CMK (cell line): ENCODE results near the gene CDK6.

ENCODE experiments used
- DNase-seq: peaks from one replicate; pipeline ENCODE4 v3.0.0-alpha.2; 2010; ENCODE audit warnings: low read depth

The CDK6 gene

GRCh38 chr7:92680442-92680841, 155.9 kb downstream of the CDK6 start:
- no peak for DNase-seq

DNA sequence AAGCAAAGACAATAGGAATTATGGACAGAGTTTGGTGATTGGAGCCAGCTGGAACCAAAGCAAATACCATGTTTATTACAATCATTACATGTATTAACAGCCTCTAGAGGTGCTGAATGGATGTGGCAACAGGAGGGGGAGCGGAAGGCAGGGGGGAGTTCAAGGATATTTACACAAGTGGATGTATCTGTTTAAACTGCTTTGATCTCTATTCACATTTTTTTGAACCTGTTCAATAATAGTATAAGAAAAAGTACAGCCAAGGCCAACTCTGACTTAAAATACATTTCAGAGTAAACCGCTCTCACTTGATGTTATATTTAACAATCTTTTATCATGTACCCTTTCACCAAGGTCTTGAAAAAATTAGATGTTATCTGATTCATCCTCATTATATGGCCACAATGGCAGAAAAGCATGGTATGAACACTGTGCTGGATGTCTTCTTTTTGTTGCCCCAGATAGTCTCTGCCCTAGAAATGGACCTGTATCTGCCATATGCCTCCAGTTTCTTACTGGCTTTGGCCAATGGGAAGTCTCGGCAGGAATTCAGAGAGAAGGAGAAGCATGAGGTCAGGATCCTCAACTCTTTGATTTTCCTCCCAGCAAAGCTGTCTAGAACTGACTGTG, 158.0 kb downstream of the CDK6 start:
- DNase-seq = no peak

- DNase-seq = no peak
Observed at GRCh38 chr7:92674379-92674778, 162.0 kb downstream of the CDK6 start.

GRCh38 chr7:92671505-92672169, 164.7 kb downstream of the CDK6 start:
- DNase-seq = no peak

- DNase-seq = no peak
Observed at GRCh38 chr7:92670204-92670851, 166.0 kb downstream of the CDK6 start.

GRCh38 chr7:92669616-92670165, 166.7 kb downstream of the CDK6 start:
- DNase-seq = no peak

GRCh38 chr7:92668564-92668963, 167.8 kb downstream of the CDK6 start:
- no peak for DNase-seq

DNA sequence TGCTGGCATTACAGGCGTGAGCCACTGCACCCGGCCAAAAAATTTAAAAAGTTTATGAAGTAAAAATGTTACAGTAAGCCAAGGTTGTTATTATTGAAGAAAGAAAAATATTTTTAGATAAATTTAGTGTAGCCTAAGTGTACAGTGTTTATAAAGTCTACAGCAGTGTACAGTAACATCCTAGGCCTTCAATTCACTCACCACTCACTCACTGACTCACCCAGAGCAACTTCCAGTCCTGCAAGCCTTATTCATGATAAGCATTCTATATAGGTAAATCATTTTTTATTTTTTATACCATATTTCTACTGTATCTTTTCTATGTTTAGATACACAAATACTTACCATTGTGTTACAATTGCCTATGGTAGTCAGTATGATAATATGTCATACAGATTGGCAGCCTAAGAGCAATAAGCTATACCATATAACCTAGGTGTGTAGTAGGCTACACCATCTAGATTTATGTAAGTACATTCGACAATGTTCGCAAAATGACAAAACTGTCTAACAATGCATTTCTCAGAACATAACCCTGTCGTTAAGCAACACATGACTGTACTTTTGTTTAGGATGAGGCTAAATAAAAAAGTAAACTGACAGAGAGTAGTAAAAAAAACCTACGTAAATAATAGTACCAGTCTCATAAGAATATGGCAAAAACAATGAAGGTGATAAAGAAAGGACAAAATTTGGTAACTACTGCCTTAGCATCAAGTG, 168.4 kb downstream of the CDK6 start:
- no peak for DNase-seq

- DNase-seq = no peak
Observed at GRCh38 chr7:92665926-92666325, 170.4 kb downstream of the CDK6 start.

GRCh38 chr7:92661651-92662050, 174.7 kb downstream of the CDK6 start:
- DNase-seq = no peak

GRCh38 chr7:92658671-92659070, 177.7 kb downstream of the CDK6 start:
- no peak for DNase-seq

DNA sequence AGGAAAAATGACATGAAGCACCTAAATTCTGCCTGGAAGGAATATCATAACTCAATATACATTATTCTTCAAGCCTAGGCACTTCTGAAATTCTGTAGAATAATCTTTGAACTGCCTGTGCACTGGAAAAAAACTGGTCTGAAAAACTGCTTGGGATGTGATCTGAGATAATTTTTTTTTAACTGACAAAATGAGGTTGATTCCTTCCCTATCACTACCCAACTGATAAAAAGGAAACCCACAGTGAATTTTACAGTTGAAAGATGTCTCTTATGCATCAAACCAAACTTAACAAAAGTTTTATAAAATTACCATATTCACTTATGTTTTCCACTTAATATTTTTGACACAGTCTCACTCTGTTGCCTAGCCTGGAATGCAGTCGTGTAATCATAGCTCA, 179.0 kb downstream of the CDK6 start:
- no peak for DNase-seq

GRCh38 chr7:92656121-92656520, 180.3 kb downstream of the CDK6 start:
- no peak for DNase-seq

- no peak for DNase-seq
Observed at GRCh38 chr7:92655346-92655884, 181.0 kb downstream of the CDK6 start.

- DNase-seq = no peak
Observed at GRCh38 chr7:92653136-92653535, 183.2 kb downstream of the CDK6 start.

DNA sequence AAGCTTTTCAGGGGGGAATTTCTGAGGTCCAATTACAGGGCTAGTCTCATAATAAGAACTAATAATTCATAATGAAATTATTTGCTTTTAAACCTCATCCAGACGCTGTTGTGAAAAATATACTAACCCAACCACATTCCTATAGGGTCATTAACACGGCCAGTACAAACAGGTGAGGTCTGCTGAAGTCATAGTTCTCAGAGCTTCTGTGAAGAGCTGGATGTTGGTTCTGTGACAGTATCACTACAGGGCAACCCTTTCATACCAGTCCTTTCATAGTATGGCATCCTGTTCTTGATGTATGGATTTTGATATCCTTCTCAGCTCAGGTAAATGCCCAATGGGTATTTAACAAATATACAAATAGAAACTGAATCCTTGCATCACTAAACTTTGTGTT, 183.8 kb downstream of the CDK6 start:
- DNase-seq = no peak

GRCh38 chr7:92650391-92650790, 186.0 kb downstream of the CDK6 start:
- no peak for DNase-seq

DNA sequence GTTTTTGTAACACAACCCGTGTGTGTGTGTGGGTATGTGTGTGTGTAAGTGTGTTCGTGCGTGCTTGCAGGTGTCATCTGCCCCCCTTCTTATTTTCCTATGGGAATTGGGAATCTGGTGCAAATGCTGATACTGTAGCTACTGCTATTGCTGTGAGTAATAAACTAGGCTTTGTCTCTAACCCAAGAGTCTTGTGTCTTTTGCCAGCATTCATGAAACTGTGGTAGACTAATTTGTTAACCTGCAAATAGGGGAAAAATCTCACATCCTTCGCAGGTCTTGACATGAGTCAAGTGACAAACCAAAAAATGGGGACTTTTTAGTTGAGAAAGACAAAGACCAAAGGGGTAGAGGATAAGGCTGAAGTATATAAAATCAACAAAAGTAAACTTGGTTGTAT, 188.3 kb downstream of the CDK6 start:
- no peak for DNase-seq

DNA sequence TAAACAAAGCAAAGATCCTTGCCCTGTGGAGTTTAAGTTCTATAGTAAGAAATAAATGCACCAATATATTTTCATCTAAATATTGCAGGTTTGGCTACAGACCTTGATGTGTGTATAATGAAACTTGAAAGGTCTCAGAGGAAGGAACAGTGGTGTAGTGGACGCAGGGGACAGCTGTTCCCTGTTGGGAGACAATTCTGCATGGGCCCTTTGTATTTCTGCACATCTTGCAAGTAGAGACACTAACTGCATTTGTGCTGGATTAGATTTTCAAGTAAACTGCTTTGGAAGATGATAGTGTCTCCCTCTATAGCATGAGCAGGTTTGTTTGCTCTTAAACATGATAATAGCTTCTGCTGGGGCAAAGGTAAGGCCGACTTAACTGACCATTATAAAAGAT, 188.7 kb downstream of the CDK6 start:
- no peak for DNase-seq

DNA sequence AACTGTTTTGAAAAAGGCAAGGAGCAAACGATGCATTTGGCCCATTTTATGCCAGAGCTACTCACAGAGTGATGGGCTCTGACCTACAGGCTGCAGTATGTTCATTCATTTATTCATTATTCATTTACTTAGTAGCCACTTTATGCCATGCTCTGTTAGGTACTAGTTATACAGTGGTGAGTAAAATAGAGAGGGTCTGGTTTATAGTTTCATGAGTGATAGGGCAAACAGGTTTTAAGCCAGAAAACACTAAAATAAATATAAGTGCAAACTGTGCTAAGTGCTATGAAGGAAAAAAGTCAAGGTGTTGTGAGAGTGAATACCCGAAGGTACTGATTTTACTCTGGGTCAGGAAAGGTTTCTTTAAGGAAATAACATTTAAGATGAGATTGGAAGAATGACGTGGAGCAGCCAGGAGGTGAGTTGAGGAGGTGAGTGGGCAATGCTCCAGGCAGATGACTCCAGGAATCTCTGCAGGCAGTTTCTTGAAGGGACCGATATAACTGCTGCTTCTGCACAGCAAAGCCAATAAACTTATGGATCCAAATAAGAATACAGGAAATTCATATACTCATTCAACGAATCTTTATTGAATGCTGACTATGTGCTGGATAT, 189.3 kb downstream of the CDK6 start:
- no peak for DNase-seq

- no peak for DNase-seq
Observed at GRCh38 chr7:92645114-92646061, 191.0 kb downstream of the CDK6 start.
